SK-N-SH (cell line): ENCODE results near the gene TRAK1.

ENCODE experiments used
- CHD2 ChIP-seq: fragments of 150-350 bp; IDR thresholded peaks from 2 replicates; pipeline ENCODE4 v1.6.1; 2018; ENCODE audit warnings: low read length; ENCODE audit not compliant: partially characterized antibody
- CTCF ChIP-seq: fragments of 200-600 bp; sonication (generic); IDR thresholded peaks from 2 replicates; pipeline ENCODE4 v1.6.1; 2017; ENCODE audit warnings: antibody characterized with exemption, mild to moderate bottlenecking, moderate library complexity
- GABPA ChIP-seq: IDR thresholded peaks from 2 replicates; pipeline ENCODE4 v1.4.0; 2012; ENCODE audit warnings: low read depth, mild to moderate bottlenecking
- MXI1 ChIP-seq: IDR thresholded peaks from 2 replicates; pipeline ENCODE4 v1.6.1; 2012; ENCODE audit warnings: mild to moderate bottlenecking, low read depth, low read length, improper control_type of control experiment
- POLR2AphosphoS5 ChIP-seq: IDR thresholded peaks from 2 replicates; pipeline ENCODE4 v1.6.1; 2012; ENCODE audit warnings: low read depth, low read length
- RCOR1 ChIP-seq: fragments of 150-350 bp; IDR thresholded peaks from 2 replicates; pipeline ENCODE4 v1.6.1; 2017; ENCODE audit warnings: antibody characterized with exemption, low read length
- SIN3A ChIP-seq: IDR thresholded peaks from 2 replicates; pipeline ENCODE4 v1.6.1; 2012; ENCODE audit warnings: low read depth, mild to moderate bottlenecking, low read length, moderate library complexity, borderline replicate concordance
- SMC3 ChIP-seq: IDR thresholded peaks from 2 replicates; pipeline ENCODE4 v1.6.1; 2012; ENCODE audit warnings: low read depth, low read length, improper control_type of control experiment
- TF ChIP-seq, protein P1 (sequence below): IDR thresholded peaks from 2 replicates; pipeline ENCODE4 v1.6.1; 2012; ENCODE audit warnings: mild to moderate bottlenecking, low read depth, low read length, moderate library complexity

DNA sequence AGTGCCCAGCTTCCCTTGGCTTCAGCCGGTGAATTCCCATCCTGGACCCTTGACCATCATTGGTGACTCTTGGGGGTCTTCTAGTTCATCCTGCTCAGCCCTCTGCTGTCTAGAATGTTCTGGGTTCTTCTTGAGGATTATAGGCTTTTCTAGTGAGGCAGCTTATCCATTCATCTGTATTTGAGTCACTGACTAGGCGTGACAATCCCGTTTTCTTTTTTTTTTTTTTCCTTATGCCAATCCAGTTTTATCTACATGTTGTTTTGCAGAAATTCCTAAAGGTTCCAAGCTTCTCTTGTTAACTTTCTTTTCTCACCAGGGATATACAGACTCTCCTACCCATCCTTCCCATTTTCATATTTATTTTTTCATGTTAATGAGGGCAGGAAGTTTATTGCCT is 6.6 kb upstream of the TRAK1 start:
- TF ChIP-seq GABPA (no peak), RCOR1 (no peak), CHD2 (no peak), CTCF (no peak), MXI1 (no peak), POLR2AphosphoS5 (no peak), SMC3 (no peak), SIN3A (no peak)
- TF ChIP-seq, protein P1, sequence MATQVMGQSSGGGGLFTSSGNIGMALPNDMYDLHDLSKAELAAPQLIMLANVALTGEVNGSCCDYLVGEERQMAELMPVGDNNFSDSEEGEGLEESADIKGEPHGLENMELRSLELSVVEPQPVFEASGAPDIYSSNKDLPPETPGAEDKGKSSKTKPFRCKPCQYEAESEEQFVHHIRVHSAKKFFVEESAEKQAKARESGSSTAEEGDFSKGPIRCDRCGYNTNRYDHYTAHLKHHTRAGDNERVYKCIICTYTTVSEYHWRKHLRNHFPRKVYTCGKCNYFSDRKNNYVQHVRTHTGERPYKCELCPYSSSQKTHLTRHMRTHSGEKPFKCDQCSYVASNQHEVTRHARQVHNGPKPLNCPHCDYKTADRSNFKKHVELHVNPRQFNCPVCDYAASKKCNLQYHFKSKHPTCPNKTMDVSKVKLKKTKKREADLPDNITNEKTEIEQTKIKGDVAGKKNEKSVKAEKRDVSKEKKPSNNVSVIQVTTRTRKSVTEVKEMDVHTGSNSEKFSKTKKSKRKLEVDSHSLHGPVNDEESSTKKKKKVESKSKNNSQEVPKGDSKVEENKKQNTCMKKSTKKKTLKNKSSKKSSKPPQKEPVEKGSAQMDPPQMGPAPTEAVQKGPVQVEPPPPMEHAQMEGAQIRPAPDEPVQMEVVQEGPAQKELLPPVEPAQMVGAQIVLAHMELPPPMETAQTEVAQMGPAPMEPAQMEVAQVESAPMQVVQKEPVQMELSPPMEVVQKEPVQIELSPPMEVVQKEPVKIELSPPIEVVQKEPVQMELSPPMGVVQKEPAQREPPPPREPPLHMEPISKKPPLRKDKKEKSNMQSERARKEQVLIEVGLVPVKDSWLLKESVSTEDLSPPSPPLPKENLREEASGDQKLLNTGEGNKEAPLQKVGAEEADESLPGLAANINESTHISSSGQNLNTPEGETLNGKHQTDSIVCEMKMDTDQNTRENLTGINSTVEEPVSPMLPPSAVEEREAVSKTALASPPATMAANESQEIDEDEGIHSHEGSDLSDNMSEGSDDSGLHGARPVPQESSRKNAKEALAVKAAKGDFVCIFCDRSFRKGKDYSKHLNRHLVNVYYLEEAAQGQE = no peak
